MM.1S (cell line): ENCODE data around the gene TOX3.

Source experiments
- CTCF ChIP-seq: fragments of 300-600 bp; sonication (generic); IDR thresholded peaks from 2 replicates; pipeline ENCODE4 v1.5.1; 2016; ENCODE audit warnings: antibody characterized with exemption, low read length, mixed read lengths
- EZH2 ChIP-seq: fragments of 300-600 bp; sonication (generic); optimal IDR thresholded peaks from 2 replicates; pipeline ENCODE3; 2017; ENCODE audit warnings: low read depth, mild to moderate bottlenecking, antibody characterized with exemption, low read length, mixed read lengths

- TF ChIP-seq CTCF (no peak), EZH2 (no peak)
Observed at GRCh38 chr16:52591471-52591870, 44.5 kb upstream of the TOX3 start.
